ENCODE results near the gene TNK2.
A peak's percentile ranks its signal among the peaks of the same experiment; 100 is the strongest.
"Not testable (repeated sequence)": the region's sequence is repeated elsewhere in the genome, so short reads cannot be mapped to it uniquely, and the experiment has no call there.

TNK2 gene

GRCh38 chr3:195916991-195917390 is 8.6 kb upstream of the TNK2 start:
- DNase-seq (ENCODE audit: low read depth), result no peak

- no peak for DNase-seq (ENCODE audit: low read depth)
Measured at GRCh38 chr3:195916291-195916690, 7.9 kb upstream of the TNK2 start.

- DNase-seq (ENCODE audit: low read depth), result peak; percentile 96
Measured at GRCh38 chr3:195914648-195915473, 6.5 kb upstream of the TNK2 start.

GRCh38 chr3:195914146-195914545 is 5.8 kb upstream of the TNK2 start:
- not testable (repeated sequence) for DNase-seq (ENCODE audit: low read depth)

GRCh38 chr3:195913382-195913781 is 5.0 kb upstream of the TNK2 start:
- no peak for DNase-seq (ENCODE audit: low read depth)

GRCh38 chr3:195911946-195912270 is 3.6 kb upstream of the TNK2 start:
- DNase-seq (ENCODE audit: low read depth), result no peak

GRCh38 chr3:195911041-195911945 is 2.9 kb upstream of the TNK2 start:
- no peak for DNase-seq (ENCODE audit: low read depth)

GRCh38 chr3:195910499-195910845 is 2.1 kb upstream of the TNK2 start:
- DNase-seq (ENCODE audit: low read depth), result no peak

- no peak for DNase-seq (ENCODE audit: low read depth)
Measured at GRCh38 chr3:195909644-195910498, 1.5 kb upstream of the TNK2 start.

GRCh38 chr3:195908694-195909581 is 587 bp upstream of the TNK2 start:
- DNase-seq (ENCODE audit: low read depth), result no peak

GRCh38 chr3:195907684-195907933 is 742 bp downstream of the TNK2 start:
- no peak for DNase-seq (ENCODE audit: low read depth)

- no peak for DNase-seq (ENCODE audit: low read depth)
Measured at GRCh38 chr3:195906865-195907683, 1.3 kb downstream of the TNK2 start.

- DNase-seq (ENCODE audit: low read depth), result no peak
Measured at GRCh38 chr3:195905970-195906864, 2.1 kb downstream of the TNK2 start.

GRCh38 chr3:195904368-195904767 is 4.0 kb downstream of the TNK2 start:
- no peak for DNase-seq (ENCODE audit: low read depth)

GRCh38 chr3:195903950-195904290 is 4.4 kb downstream of the TNK2 start:
- DNase-seq (ENCODE audit: low read depth), result no peak

- not testable (repeated sequence) for DNase-seq (ENCODE audit: low read depth)
Measured at GRCh38 chr3:195902634-195903033, 5.7 kb downstream of the TNK2 start.

GRCh38 chr3:195901836-195902585 is 6.3 kb downstream of the TNK2 start:
- DNase-seq (ENCODE audit: low read depth), result not testable (repeated sequence)

- no peak for DNase-seq (ENCODE audit: low read depth)
Measured at GRCh38 chr3:195900436-195901355, 7.7 kb downstream of the TNK2 start.

All from fibroblast of the conjunctiva (primary cell).